H1 (cell line): ENCODE measurements around the gene TET2.

Experiments used
- ATF3 ChIP-seq: IDR thresholded peaks from 2 replicates; pipeline ENCODE4 v1.6.1; 2011; ENCODE audit warnings: low read depth, mild to moderate bottlenecking, low read length; ENCODE audit not compliant: insufficient read depth
- CEBPB ChIP-seq: IDR thresholded peaks from 2 replicates; pipeline ENCODE4 v1.6.1; 2012; ENCODE audit warnings: low read depth, low read length
- POLR2AphosphoS5 ChIP-seq: IDR thresholded peaks from 2 replicates; pipeline ENCODE4 v1.6.1; 2011; ENCODE audit warnings: low read depth, low read length
- TAF7 ChIP-seq: optimal IDR thresholded peaks from 2 replicates; pipeline ENCODE3; 2011; ENCODE audit warnings: low read depth, mild to moderate bottlenecking, inconsistent platforms, low read length, moderate library complexity, borderline replicate concordance
- USF2 ChIP-seq: IDR thresholded peaks from 2 replicates; pipeline ENCODE4 v1.6.1; 2011; ENCODE audit warnings: low read length, improper control_type of control experiment
- TF ChIP-seq, protein P1 (sequence below), 3 experiments: IDR thresholded peaks; 1 replicate in 2 of 3; 2 replicates in 1 of 3; pipeline versions ENCODE4 v1.5.1 to v1.6.1; 2011; ENCODE audit warnings: low read length in 3 of 3, mild to moderate bottlenecking in 3 of 3, inconsistent platforms in 2 of 3, low read depth in 1 of 3, moderate library complexity in 1 of 3; ENCODE audit not compliant: insufficient read depth in 1 of 3; ENCODE audit errors: control extremely low read depth in 1 of 3

DNA sequence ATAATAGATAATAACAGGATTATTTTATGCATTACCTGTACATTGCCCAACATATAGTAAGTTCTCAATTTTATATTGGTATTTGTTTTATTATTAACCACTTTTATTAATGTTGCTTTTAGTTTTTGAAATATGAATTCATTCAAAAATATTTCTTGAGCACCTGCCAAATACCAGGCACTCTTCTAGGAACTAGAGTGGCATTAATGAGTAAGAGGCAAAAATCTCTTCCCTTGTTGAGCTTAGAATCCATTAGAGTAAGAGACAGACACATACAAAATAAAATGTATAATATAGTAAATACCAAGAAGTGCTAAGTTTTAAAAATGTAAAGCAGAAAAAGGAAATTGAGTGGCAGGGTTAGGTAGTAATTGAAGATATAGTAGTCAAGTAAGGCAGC lies 45.8 kb downstream of the TET2 start:
- TF ChIP-seq, protein P1, sequence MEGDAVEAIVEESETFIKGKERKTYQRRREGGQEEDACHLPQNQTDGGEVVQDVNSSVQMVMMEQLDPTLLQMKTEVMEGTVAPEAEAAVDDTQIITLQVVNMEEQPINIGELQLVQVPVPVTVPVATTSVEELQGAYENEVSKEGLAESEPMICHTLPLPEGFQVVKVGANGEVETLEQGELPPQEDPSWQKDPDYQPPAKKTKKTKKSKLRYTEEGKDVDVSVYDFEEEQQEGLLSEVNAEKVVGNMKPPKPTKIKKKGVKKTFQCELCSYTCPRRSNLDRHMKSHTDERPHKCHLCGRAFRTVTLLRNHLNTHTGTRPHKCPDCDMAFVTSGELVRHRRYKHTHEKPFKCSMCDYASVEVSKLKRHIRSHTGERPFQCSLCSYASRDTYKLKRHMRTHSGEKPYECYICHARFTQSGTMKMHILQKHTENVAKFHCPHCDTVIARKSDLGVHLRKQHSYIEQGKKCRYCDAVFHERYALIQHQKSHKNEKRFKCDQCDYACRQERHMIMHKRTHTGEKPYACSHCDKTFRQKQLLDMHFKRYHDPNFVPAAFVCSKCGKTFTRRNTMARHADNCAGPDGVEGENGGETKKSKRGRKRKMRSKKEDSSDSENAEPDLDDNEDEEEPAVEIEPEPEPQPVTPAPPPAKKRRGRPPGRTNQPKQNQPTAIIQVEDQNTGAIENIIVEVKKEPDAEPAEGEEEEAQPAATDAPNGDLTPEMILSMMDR (IDR thresholded peaks at IDR 0.05; ENCODE audit: control extremely low read depth in 1 of 3, insufficient read depth in 1 of 3, low read depth in 1 of 3, low read length in 3 of 3), result no peak
- no peak for TF ChIP-seq CEBPB
- TF ChIP-seq TAF7, result no peak
- TF ChIP-seq USF2, result no peak
- TF ChIP-seq ATF3, result no peak
- TF ChIP-seq POLR2AphosphoS5, result no peak
